ENCODE results near the gene DR1.

DNA sequence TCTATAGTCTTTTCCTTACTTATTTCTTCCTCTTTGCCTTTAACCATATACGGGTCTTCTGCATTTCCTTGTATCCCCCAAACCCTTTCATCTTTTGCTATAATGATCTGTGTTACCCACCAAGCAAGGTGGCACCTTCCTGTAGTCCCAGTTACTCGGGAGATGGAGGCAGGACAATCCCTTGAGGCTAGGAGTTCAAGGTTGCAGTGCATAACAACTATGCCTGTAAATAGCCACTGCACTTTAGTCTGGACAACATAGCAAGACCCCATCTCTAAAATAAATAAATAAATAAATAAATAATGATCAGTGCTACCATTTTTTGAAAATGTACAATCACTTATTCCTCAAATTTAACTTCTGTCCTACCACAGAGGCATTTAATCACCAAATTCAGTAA, 11.5 kb downstream of the DR1 start:
- TF ChIP-seq EP300 (IDR thresholded peaks at IDR 0.05) (no peak), CTCF (IDR thresholded peaks at IDR 0.05) (no peak)

Measured in sigmoid colon (tissue), 4 donors.